Tongue (tissue), 2 donors: Measurements from ENCODE around the gene ARSB. TPM values are rescaled to one million over a fixed set of nuclear protein-coding genes. Genes with fewer than 3 reads are reported as not detected.
A peak's percentile ranks its signal among the peaks of the same experiment; 100 is the strongest.
"Not testable (repeated sequence)": the region's sequence is repeated elsewhere in the genome, so short reads cannot be mapped to it uniquely, and the experiment has no call there.

Source experiments
- DNase-seq: peaks from one replicate; pipeline ENCODE4 v3.0.0-alpha.2; 2015
- total RNA-seq: library from RNA; depleted of rRNA; stranded (reverse); fragments of >200 nt; gene quantifications from one replicate; pipeline ENCODE4 v1.2.3, GENCODE V29; 2014

Gene ARSB
- total RNA-seq, 1 donor from 2014 or later, result 17.4 TPM

DNA sequence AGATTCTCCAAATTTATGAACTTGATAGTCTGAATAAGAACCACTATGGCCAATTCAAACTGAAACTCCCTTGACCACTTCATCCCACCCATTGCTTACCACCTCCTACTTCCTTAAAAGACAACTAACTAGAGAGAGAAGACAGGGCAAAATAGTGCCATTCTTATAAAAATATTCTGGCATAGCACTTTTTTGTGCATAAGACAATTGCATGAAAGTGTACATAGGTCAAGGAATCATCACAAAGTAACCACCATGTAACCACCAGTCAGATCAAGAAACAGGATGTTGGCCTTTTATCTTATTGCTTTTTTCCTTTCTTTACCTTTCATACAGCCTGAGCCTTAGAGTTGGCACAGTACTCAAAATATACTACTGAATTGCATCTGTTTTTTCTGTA lies 8.1 kb upstream of the ARSB start:
- DNase-seq, result no peak

DNA sequence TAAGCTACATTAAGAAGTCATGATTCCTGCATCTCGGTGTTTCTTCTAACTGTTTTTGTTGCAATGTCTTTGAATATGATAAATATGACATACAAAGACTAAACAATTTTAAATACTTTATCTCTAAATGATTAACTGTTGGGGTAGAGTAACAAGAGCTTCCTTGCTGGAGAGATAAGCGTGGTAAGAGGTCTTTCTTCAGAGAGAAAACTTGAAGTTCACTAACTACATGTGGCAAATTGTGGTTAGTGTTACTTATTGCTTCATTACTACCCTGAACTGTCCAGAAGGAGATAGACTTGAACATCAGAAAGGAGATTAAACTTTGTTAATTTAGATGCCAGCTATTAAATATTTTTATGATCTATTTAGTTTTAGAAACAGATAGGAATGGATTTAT lies 7.0 kb upstream of the ARSB start:
- no peak for DNase-seq

DNA sequence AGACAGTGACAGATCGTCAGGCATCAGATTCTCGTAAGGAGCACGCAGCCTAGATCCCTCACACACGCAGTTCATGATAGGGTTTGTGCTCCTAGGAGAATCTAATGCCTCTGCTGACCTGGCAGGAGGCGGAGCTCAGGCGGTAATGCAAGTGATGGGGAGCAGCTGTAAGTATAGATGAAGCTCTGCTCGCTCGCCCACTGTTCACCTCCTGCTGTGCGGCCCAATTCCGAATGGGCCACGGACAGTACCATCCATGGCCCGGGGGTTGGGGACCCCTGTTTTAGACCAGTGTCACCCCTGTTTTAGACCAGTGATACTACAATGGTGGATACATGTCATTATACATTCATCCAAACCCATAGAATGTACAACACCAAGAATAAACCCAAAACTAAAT lies 4.0 kb upstream of the ARSB start:
- no peak for DNase-seq

DNA sequence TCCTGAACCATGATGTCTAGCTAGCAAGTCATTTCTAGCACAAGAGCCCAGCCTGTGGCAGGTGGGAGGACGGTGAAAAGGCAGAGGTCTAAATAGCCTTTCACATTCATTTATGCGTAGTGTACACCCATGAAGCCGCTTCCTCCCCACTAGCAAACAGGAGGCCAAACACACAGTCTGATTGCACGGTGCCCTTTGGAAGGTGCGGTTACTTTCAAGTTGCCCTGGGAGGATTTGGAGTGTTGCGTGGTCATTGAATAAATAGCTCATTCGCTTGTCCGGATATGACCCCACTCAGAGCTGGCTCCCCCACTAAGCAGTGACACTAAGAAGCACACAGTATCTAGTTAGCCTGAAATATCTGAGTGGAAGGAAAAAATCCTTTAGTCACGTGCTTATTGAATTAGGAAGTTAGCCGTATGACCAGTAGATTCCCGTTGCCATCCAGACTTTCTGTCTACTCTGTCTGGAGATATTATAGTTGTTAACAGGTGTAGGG lies 664 bp upstream of the ARSB start:
- peak; percentile 44 for DNase-seq

DNA sequence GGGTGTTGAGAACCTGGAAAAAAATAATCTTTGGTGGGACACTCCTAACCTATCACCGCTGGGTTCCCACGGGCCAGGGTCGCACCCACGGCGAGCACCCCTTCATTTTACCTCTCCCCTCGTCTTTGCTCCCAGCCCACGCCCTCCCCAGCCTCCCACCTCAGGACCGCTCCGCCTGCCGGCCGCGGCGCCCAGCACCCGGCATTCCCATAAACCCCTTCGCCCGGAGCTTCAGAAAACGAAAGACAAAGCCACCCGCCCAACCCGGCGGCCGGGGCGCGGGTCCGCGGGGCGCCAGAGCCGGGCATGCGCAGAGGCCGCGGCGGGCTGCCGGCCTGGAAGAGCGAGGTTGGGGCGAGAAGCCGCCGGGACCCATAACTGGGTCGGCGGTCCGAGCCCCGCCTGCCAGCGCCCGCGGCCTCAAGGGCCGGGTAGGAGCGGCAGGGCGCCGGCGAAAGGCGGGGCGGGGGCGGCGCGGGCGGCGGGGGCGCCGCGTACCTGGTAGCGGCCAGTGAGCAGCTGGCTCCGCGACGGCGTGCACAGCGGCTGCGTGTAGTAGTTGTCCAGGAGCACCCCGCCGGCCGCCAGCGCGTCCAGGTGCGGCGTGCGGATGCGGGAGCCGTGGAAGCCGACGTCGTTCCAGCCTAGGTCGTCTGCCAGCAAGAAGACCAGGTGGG lies 533 bp downstream of the ARSB start:
- DNase-seq, result peak; percentile 94

DNA sequence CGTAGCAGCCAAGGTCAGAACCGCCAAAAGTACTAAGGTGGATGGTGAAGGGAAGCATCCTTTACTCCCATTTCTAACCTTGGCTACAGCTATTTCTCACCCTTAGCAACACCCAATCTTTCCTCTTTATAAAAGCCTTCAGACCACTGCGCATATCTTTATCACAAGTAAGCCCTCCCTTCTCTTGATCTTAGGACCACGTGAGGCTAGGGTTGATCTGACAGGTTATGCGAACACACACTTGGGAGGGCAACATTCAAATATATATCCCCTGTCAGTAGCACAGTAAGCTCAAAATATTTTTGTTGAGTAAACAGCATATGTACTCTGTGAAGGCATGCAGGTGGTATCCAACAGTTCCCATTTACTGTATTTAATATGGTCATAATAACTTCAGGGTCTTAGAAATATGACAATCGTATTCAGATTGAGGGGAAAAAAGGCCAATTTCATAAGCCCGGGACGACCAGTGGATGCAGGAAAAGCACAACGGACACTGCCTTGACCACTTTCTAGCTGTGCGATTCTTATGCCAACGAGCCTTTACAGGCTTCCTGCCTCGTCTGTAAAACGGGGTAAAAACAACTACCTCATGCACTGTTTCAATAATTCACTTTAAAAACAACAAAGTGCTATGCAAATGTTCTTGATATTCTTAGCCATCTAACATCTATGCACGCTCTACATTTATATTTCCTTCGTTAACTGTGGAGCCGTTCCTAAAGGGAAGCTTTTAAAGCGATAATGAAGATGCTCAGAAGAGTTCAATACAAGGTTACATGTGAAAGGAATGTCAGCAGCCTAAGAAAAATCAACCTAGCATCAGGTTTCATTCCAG lies 1.3 kb downstream of the ARSB start:
- no peak for DNase-seq

DNA sequence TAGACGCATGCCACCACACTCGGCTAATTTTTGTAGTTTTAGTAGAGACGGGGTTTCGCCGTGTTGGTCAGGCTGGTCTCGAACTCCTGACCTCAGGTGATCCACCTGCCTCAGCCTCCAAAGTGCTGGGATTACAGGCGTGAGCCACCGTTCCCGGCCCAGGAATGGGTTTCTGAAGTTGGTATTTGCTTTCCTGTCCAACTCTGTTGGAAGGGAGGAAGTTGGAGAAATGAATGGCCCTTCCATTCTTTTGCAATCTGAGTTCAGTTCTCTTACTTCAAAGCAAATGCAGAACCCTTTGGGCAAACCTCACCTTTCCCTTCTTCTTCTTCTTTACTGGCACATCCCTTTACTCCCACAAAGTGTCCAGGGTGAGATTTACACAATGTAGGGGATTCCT lies 1.9 kb downstream of the ARSB start:
- not testable (repeated sequence) for DNase-seq

DNA sequence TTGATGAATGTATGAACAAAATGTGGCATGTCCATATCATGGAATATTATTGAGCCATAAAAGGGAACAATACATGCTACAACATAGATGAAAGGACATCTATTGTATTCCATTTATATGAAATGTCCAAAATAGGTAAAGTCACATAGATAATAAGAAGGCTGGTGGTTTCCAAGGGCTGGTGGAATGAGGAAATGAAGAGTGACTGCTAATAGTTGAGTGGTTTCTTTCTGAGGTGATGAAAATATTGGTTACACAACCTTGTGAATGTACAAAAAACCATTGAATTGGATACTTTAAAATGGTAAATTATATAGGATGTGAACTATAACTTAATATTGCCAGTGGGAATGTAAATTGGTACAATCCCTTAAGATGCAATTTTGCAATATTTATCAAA lies 5.2 kb downstream of the ARSB start:
- DNase-seq, result no peak

DNA sequence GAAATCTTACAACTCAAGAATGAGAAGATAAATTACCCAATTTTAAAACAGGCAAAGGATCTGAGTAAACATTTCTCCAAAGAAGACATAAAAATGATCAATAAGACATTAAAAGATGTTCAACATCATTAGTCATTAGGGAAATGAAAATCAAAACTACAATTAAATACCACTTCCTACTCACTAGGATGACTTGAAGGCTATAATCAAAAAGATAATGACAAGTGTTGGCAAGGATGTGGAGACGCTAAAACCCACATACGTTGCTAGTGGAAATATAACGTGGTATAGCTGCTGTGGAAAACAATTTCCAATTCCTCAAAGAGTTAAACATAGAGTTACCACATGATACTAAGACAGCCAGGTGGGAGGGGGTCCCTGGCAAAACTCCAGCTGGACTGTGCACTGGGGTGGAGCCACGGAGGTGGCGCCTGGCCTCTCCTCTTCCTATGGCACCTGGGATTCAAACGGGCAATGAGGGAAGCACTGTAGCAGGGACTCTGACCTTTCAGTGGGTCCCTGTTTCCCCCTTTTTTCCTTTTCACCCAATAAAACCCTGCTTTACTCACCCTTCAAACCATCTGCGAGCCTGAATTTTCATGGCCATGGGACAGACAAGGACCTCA lies 5.9 kb downstream of the ARSB start:
- no peak for DNase-seq

DNA sequence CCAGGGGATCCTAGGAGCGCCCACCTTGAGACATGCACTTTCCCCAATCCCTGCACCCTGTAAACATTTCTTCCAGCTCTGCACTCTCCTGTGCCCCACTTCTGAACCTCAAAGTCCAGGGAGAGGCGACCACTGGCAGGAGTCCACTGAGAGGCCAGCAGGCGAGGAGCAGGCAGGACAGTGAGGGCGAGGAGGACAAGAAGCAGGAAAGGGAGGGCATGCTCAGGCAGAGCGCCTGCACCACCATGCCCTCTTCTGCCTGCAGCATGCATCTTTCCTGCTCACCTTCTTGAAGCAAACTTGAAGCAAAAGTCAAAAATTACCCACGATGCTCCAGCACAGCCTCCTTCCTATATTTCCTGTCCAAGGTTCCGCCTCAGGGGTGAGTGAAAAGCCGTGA lies 10.1 kb downstream of the ARSB start:
- DNase-seq, result no peak

DNA sequence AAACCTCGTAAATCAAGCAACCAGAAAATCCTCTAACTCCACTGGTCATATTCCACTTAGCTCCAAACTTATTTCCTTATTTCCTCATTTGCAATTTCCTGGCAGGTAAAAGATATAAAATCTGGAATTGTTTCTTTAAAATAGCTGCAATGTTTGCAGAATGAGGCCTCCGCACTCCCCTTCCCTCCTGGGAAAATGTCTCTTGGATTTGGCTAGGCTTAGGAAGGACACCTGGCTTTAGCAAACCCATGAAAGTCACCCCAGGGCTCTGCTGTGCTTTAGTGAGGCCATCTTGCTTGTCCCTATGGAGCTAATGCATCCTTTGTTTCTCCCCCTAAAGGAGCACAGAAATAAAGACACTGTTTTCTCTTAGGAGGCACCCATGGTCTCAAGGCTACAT lies 10.5 kb downstream of the ARSB start:
- DNase-seq, result peak; percentile 48

DNA sequence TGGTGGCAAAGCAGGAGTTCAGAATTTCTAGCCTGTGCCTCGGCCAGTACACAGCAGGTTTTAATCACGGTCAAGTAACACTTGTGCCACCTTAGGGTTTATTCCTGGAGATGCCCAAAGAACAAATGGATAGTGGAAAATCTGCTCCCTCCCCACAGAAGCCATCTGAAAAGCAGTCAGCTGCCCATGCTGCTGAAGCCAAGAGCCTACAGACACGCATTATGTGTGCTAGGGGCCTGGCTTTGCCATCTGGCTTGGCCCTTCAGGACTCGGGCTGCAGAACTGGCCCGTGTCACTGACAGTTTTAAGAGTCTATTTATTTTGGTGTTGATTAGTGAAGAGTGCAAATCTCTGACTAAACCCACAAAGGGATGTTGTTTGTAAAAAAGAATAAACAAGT lies 11.1 kb downstream of the ARSB start:
- DNase-seq, result peak; percentile 86

DNA sequence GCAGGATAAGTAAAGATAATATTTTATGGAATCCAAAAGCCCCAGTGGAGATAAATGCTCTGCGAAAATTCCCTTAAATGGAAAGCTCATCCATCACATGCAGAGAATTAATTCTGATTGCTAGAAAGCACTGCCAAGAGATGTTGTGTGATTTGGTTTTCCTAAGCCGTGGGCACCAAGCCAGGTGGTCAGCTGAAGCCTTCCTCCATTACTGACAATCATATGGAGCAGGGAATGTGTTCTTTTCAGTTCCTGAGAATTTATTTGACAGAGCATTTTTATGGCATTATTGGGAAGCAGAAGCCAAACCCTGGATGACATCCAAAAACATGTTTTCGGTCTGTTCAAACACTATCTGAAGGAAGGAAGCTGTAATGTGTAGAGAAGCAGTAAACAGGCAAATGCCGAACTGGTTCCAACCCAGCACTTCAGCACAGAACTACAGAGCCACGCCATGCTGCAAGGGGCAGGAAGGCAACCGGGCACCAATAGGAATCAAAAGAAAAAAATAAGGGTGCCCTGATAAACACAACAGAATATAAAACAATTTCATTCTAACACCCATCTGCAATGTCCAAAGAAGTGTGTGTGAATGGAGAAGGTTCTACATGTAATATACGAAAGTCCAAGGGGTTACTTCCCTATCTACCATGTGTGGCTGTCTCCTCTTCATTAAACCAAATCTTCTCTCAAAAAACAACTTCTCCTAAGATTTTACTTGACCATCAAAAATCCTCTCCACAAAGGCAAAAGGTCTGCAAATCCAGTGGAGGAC lies 12.3 kb downstream of the ARSB start:
- peak; percentile 87 for DNase-seq

DNA sequence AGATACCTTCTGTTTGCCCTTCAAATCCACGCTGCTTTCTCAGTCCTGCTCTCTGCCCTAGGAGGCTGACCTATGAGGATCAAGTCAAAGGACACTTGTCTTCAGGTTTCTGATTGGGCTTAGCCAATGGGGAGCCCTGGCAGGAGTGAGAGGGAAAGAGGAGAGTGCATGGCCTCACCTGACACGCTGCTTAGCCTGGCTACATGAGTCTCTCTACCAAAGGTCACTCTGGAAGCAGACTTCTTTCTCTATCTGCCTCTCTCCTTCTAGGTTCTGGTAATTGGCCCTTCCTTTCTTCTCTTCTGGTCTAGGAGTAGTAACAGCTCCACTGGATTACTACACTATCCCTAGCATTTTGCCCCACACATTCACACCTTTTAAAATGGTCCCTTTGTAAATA lies 13.1 kb downstream of the ARSB start:
- no peak for DNase-seq

DNA sequence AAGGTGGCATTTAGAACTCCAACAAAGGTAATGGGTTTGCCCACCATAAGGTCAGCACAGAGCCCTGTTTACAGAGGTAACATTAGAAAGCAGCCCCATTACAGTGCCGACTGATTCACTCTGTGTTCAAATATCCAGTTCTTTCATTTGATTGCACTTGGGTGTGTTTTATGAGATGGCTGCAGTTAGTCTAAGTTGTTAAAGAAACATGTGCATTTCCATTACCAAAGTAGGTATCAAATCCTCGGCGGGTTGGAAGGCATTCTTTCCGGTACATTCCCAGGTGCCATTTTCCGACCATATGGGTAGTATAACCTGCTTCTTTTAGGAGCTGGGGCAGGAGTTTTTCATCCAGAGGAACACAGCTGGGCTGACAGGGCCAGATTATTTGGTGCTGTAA lies 16.3 kb downstream of the ARSB start:
- DNase-seq, result no peak

DNA sequence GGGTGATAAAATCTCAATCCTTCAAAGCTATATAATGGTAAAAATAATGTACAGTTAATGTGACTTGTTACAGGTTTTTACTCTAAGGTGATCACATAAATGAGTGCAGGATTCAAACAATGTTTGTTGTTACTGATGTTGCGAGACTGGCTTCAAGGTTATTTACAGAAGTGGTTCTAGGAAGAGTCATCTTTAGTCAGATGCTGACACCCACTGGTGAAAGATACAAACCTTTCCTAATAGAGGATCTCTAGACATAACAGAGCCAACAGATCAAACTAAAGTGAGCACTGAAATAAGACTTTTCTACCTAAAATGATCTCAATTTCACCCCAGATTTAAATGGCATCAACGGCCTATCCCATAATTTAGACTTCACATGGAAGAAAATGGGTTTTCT lies 20.2 kb downstream of the ARSB start:
- peak; percentile 90 for DNase-seq

DNA sequence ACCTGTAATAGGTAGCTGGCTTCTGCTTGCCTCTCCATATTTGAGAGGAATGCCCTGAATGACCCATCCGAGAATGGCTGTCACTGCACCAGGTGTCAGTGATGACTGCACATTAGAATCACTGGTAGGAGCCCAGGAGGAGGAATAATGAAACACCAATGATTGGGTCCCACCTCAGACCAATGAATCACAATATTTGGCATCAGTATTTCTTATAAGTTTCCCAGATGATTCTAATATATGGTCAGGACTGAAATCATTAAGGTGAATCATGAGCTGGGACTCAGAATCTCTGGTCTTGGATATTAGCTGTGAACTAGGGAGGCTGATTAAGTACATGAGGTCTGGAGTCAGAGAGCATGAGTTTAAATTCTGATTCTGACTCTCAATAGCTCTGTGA lies 23.4 kb downstream of the ARSB start:
- DNase-seq, result no peak

DNA sequence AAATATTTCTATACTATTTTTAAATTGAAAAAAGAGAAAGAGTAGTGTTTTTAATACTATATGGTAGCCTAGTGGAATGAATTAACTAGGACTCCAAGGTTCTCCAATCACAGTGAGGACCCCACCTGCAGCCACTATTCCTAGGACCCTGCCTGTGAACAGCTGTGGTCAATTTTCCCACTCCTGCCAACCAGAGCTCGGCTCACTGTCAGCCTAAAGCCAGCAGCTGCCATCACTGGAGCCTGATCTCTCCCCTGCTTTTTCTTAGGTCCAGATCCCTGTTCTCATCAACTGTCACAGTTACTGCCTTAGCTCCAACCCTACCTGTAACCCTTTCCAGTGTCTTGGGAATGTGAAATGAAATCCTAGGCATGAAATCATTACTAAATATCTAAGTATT lies 25.3 kb downstream of the ARSB start:
- DNase-seq, result peak; percentile 74

DNA sequence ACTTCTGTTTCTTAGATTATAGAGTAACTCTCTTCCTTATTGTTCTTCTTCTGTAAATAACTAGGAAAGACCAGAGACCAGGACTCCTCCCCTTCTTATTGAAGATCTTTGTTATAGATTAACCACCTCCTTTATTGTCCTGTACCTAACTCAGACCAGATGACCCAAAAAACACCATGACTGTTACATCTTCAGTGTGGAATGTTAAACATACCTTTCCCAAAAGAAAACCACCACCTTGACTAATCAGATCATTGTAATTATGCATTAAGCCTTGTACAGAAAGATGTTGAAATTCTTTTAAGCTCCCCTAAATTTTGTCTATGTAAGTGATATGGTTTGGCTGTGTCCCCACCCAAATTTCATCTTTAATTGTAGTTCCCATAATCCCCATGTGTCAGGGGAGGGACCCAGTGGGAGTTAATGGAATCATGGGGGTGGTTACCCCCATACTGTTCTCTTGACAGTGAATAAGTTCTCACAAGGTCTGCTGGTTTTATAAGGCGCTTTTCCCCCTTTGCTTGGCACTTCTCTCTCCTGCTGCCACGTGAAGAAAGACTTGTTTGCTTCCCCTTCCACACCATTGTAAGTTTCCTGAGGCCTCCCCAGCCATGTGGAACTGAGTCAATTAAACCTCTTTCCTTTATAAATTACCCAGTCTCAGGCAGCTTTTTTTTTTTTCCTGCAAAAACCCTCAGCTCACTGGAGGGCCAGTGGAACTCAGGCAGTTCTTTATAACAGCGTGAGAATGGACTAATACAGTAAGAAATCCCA lies 26.3 kb downstream of the ARSB start:
- DNase-seq, result no peak

DNA sequence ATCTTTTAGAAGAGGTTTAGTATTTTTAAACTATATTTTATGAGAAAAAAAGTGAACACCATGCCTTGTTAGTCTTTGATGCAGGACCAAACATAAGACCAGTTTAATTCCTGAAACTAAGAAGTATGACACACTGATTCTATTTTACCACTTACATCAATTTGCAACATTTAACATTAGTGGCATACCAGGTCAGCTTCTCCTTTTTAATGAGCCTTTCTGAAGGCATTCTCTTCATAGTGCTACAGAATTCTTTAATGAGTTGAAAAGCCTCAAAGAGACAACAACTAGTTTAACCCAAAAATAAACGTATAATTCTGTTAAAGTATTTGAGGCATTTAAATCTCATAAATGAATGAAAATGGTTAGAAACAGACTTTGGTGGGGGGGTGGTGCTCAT lies 28.2 kb downstream of the ARSB start:
- no peak for DNase-seq

DNA sequence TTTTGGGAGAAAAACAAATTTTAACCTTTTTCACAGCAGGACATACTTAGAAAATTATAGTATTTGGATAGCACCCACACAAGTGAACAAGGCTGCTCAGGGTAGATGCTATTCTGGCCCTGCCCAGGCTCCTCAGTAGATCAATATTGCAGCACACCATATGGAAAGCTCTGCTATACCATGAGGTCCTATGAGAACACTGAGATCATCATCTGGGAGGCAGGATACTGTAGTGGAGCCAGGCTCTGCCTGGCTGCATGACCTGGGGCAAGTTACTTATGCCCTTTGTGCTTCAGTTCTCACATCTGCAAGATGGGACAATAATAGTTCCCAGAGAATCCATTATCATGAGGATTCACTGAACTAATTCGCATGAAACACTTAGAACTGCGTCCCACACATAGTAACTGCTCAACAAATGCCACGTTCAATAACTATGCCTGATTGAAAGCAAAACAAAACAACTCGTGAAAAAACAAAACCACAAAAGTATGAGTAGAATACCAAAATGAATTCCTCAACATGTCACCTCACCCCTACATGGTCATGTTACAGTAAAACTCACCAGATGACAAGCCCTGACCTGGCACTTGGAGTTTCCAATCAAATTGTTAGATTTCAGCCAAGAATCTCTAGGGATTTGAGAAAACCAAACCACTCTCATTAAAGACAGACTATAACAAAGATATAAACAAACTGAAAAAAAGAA lies 31.9 kb downstream of the ARSB start:
- no peak for DNase-seq
